Spleen (tissue), 11 donors: Measurements from ENCODE around the gene SLC16A5. TPM values are rescaled to one million over a fixed set of nuclear protein-coding genes. Genes with fewer than 3 reads are reported as not detected.

Experiments used
- DNase-seq: peaks from one replicate; pipeline ENCODE4 v3.0.0-alpha.2; 2020
- H3K27ac ChIP-seq, 8 donors: fragments of 200-600 bp; sonication (generic) in 7 of 8; 1 replicate in 4 of 8; 2 replicates in 4 of 8; pipeline versions ENCODE4 v1.5.0 to v1.8.0; 2016 to 2021; ENCODE audit warnings: inconsistent platforms in 4 of 8, mild to moderate bottlenecking in 4 of 8, moderate library complexity in 1 of 8
- H3K27me3 ChIP-seq, 7 donors: fragments of 200-600 bp; sonication (generic) in 6 of 7; replicated peaks in 1 of 7; 1 replicate in 4 of 7; 2 replicates in 3 of 7; pipeline versions ENCODE4 v1.5.0 to v1.8.0; 2016 to 2021; ENCODE audit warnings: inconsistent platforms in 3 of 7, mild to moderate bottlenecking in 1 of 7
- H3K36me3 ChIP-seq, 6 donors: fragments of 200-600 bp; sonication (generic) in 5 of 6; 1 replicate in 4 of 6; 2 replicates in 2 of 6; pipeline versions ENCODE4 v1.5.0 to v1.8.0; 2016 to 2021; ENCODE audit warnings: inconsistent platforms in 2 of 6
- H3K4me1 ChIP-seq, 6 donors: fragments of 200-600 bp; sonication (generic) in 5 of 6; 1 replicate in 3 of 6; 2 replicates in 3 of 6; pipeline versions ENCODE4 v1.5.0 to v1.8.0; 2016 to 2021; ENCODE audit warnings: inconsistent platforms in 3 of 6
- H3K4me3 ChIP-seq, 8 donors: fragments of 200-600 bp; sonication (generic) in 7 of 8; 1 replicate in 4 of 8; 2 replicates in 4 of 8; pipeline versions ENCODE4 v1.5.0 to v1.8.0; 2016 to 2021; ENCODE audit warnings: inconsistent platforms in 4 of 8, mild to moderate bottlenecking in 4 of 8, moderate library complexity in 2 of 8
- H3K9me3 ChIP-seq, 8 donors: fragments of 200-600 bp; sonication (generic) in 7 of 8; 1 replicate in 4 of 8; 2 replicates in 4 of 8; pipeline versions ENCODE4 v1.5.0 to v1.8.0; 2016 to 2021; ENCODE audit warnings: inconsistent platforms in 4 of 8
- CTCF ChIP-seq, 11 experiments: fragments of 200-600 bp in 7 of 11; fragments of 450-650 bp in 4 of 11; sonication (generic) in 4 of 11; IDR thresholded peaks in 8 of 11; conservative IDR thresholded peaks in 3 of 11; 1 replicate in 7 of 11; 2 replicates in 4 of 11; pipeline versions ENCODE4 v1.4.0 to v1.8.0; 2016 to 2021; ENCODE audit warnings: antibody characterized with exemption in 11 of 11, inconsistent platforms in 4 of 11, mild to moderate bottlenecking in 1 of 11
- POLR2A ChIP-seq, 3 donors: fragments of 450-650 bp; IDR thresholded peaks; one replicate each; pipeline ENCODE4 v1.5.1; 2017; ENCODE audit warnings: antibody characterized with exemption in 3 of 3, mild to moderate bottlenecking in 1 of 3
- POLR2AphosphoS5 ChIP-seq, 3 donors: sonication (generic); formaldehyde crosslinking; IDR thresholded peaks; one replicate each; pipeline ENCODE4 v1.5.1; 2017; ENCODE audit warnings: antibody characterized with exemption in 3 of 3
- WGBS, 5 donors: extraction: QIAGEN DNeasy Blood & Tissue Kit in 3 of 5; methylation state at CpG; one replicate each; pipeline versions ENCODE4 v1.1.5 to v1.1.7; 2013 to 2018; 5-methylcytosine and 5-hydroxymethylcytosine counted together
- intact Hi-C: fragments of 100-400 bp; cut with DNase I; formaldehyde crosslinking; loops from one replicate; pipeline ENCODE4 v1.15.0; 2023; ENCODE audit warnings: low total_unique reads
- polyA plus RNA-seq, 3 donors: library from polyadenylated mRNA; stranded (reverse); fragments of 200-250 nt; gene quantifications; one replicate each; pipeline ENCODE4 v1.2.1, GENCODE V29; 2013
- total RNA-seq, 7 donors: library from RNA; depleted of rRNA in 3 of 7; stranded (reverse); fragments of >200 nt in 3 of 7; fragmentation: NEBNext Ultra II Directional in 4 of 7; extraction: Animal tissue kit (Norgen Biotek cat#: 25700) in 4 of 7; gene quantifications; one replicate each; pipeline versions ENCODE4 v1.1.0 to v1.2.1, GENCODE V29; 2016 to 2021
- donor health status: healthy with polysubstance abuse.
- donor health status: DM: no; HTN: no; CAD: no; lungs with moderate emphysema.
- donor health status: DM: no; HTN: no; CAD: no.
- donor health status: Bipolar disorder and iron deficiency.
- donor health status: healthy.
- donor health status: DM: no; HTN: no; CAD: no.
- donor health status: DM: yes; HTN: yes; CAD: no.

The SLC16A5 gene
- total and polyA plus RNA-seq, 10 donors, result 3.1 to 31.0 (median 12.2) TPM

- WGBS, 5 donors, result 81 to 88% (median 88%) methylated on average over 12 to 13 of the region's 13 CpGs
- DNase-seq, result no peak
- intact Hi-C loops, result no loop called here
- Histone ChIP-seq H3K4me1 (peaks cover 32 to 73% (median 46%) of the 10 kb centered on the region in 6 donors), H3K9me3 (no peaks in the 10 kb centered on the region), H3K36me3 (no peaks in the 10 kb centered on the region), H3K27ac (no peak overlapping the region), H3K27me3 (no peaks in the 10 kb centered on the region), H3K4me3 (no peak overlapping the region)
- TF ChIP-seq CTCF (IDR thresholded peaks at IDR 0.05 in 8 of 11, conservative IDR thresholded peaks at IDR 0.05 in 3 of 11) (no peak), POLR2A (IDR thresholded peaks at IDR 0.05) (no peak), POLR2AphosphoS5 (IDR thresholded peaks at IDR 0.05) (no peak)
These were observed 5.9 kb upstream of the SLC16A5 start for GRCh38 chr17:75081611-75082540.

GRCh38 chr17:75082683-75083082 is 5.1 kb upstream of the SLC16A5 start:
- DNase-seq, result no peak
- WGBS, 5 donors, result 83 to 95% (median 87%) methylated on average over 6 of the region's 6 CpGs
- Histone ChIP-seq H3K4me3 (no peak overlapping the region), H3K27me3 (no peaks in the 10 kb centered on the region), H3K9me3 (no peaks in the 10 kb centered on the region), H3K4me1 (peaks cover 30 to 73% (median 46%) of the 10 kb centered on the region in 6 donors), H3K27ac (no peak overlapping the region), H3K36me3 (no peaks in the 10 kb centered on the region)
- intact Hi-C loops, result no loop called here
- TF ChIP-seq CTCF (IDR thresholded peaks at IDR 0.05 in 8 of 11, conservative IDR thresholded peaks at IDR 0.05 in 3 of 11) (no peak), POLR2AphosphoS5 (IDR thresholded peaks at IDR 0.05) (no peak), POLR2A (IDR thresholded peaks at IDR 0.05) (no peak)

GRCh38 chr17:75084039-75084660 is 3.6 kb upstream of the SLC16A5 start:
- H3K27me3 ChIP-seq, result no peaks in the 10 kb centered on the region
- H3K9me3 ChIP-seq, result no peaks in the 10 kb centered on the region
- H3K27ac ChIP-seq, result peak overlapping the region in 1 of 8 donors; percentile 18
- intact Hi-C loops, result no loop called here
- H3K36me3 ChIP-seq, result no peaks in the 10 kb centered on the region
- TF ChIP-seq CTCF (IDR thresholded peaks at IDR 0.05 in 8 of 11, conservative IDR thresholded peaks at IDR 0.05 in 3 of 11), result no peak
- peak in 1 of 3 donors; percentile 48 for TF ChIP-seq POLR2AphosphoS5 (IDR thresholded peaks at IDR 0.05)
- TF ChIP-seq POLR2A (IDR thresholded peaks at IDR 0.05), result no peak
- H3K4me3 ChIP-seq, result no peak overlapping the region
- H3K4me1 ChIP-seq, result peaks cover 26 to 73% (median 45%) of the 10 kb centered on the region in 6 donors
- 52 to 72% (median 59%) methylated on average over 13 to 14 of the region's 14 CpGs for WGBS, 5 donors
- no peak for DNase-seq
